ES-I3 (cell line): ENCODE results near the gene TRAPPC3.

Source experiments
- H3K36me3 ChIP-seq: 2 replicates; pipeline ENCODE4 v1.6.1; 2013; ENCODE audit warnings: mild to moderate bottlenecking, low read length, control low read depth, moderate library complexity; ENCODE audit not compliant: insufficient read depth
- H3K4me1 ChIP-seq: 2 replicates; pipeline ENCODE4 v1.6.1; 2013; ENCODE audit warnings: mild to moderate bottlenecking, control low read depth, low read length; ENCODE audit not compliant: insufficient read depth
- H3K9ac ChIP-seq: 2 replicates; pipeline ENCODE4 v1.6.1; 2013; ENCODE audit warnings: low read depth, mild to moderate bottlenecking, low read length, moderate library complexity
- H3K9me3 ChIP-seq: 2 replicates; pipeline ENCODE4 v1.6.1; 2013; ENCODE audit warnings: mild to moderate bottlenecking, low read length, moderate library complexity; ENCODE audit not compliant: control insufficient read depth, insufficient read depth

The TRAPPC3 gene

GRCh38 chr1:36172983-36173382 lies 23.7 kb upstream of the TRAPPC3 start:
- peaks cover 7% of the 10 kb centered on the region for H3K36me3 ChIP-seq
- no peaks in the 10 kb centered on the region for H3K9me3 ChIP-seq
- H3K4me1 ChIP-seq, result peaks cover 28% of the 10 kb centered on the region; the same call in 1 of the 2 replicates
- H3K9ac ChIP-seq, result no peak overlapping the region

- no peaks in the 10 kb centered on the region for H3K9me3 ChIP-seq
- no peak overlapping the region for H3K9ac ChIP-seq
- H3K36me3 ChIP-seq, result peaks cover 5% of the 10 kb centered on the region
- H3K4me1 ChIP-seq, result peaks cover 26% of the 10 kb centered on the region; the same call in 1 of the 2 replicates
Observed at GRCh38 chr1:36172017-36172747, 22.9 kb upstream of the TRAPPC3 start.

- Histone ChIP-seq H3K4me1 (peaks cover 21% of the 10 kb centered on the region; the same call in 1 of the 2 replicates), H3K36me3 (peaks cover 4% of the 10 kb centered on the region), H3K9ac (no peak overlapping the region), H3K9me3 (no peaks in the 10 kb centered on the region)
Observed at GRCh38 chr1:36170643-36171412, 21.5 kb upstream of the TRAPPC3 start.

GRCh38 chr1:36168514-36168913 lies 19.2 kb upstream of the TRAPPC3 start:
- H3K36me3 ChIP-seq, result peaks cover 4% of the 10 kb centered on the region
- no peak overlapping the region for H3K9ac ChIP-seq
- no peaks in the 10 kb centered on the region for H3K9me3 ChIP-seq
- H3K4me1 ChIP-seq, result peaks cover 6% of the 10 kb centered on the region; the same call in 1 of the 2 replicates

- H3K36me3 ChIP-seq, result no peaks in the 10 kb centered on the region; the same call in 1 of the 2 replicates
Observed at GRCh38 chr1:36166938-36167905, 17.9 kb upstream of the TRAPPC3 start.

GRCh38 chr1:36166136-36166535 lies 16.9 kb upstream of the TRAPPC3 start:
- Histone ChIP-seq H3K36me3 (no peaks in the 10 kb centered on the region; the same call in 1 of the 2 replicates), H3K9me3 (no peaks in the 10 kb centered on the region), H3K4me1 (peaks cover 11% of the 10 kb centered on the region), H3K9ac (no peak overlapping the region)

More at GRCh38 chr1:36166938-36167905, 17.9 kb upstream of the TRAPPC3 start:
- Histone ChIP-seq H3K9ac (no peak overlapping the region), H3K9me3 (no peaks in the 10 kb centered on the region), H3K4me1 (no peaks in the 10 kb centered on the region; the same call in 1 of the 2 replicates)

- Histone ChIP-seq H3K9ac (no peak overlapping the region), H3K4me1 (peaks cover 17% of the 10 kb centered on the region), H3K9me3 (no peaks in the 10 kb centered on the region), H3K36me3 (no peaks in the 10 kb centered on the region; the same call in 1 of the 2 replicates)
Observed at GRCh38 chr1:36165145-36165544, 15.9 kb upstream of the TRAPPC3 start.

DNA sequence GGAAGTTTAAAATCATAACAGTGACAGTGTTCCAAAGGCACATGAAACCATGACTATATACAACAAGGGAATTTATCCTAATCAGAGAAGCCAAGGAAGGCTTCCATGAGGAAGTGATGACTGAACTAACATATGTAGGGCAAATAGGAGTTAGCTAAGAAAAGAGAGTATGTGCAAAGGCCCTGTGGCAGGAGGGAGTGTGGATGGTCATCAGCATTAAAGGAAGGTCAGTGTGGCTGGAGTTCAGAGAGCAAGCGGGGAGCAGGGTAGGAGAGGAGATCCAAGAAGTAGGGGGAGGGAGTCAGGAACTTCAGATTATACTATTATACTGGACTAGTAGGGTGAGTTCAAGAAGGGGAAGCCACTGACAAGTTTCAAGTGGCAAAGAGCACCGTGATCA lies 15.1 kb upstream of the TRAPPC3 start:
- H3K36me3 ChIP-seq, result no peaks in the 10 kb centered on the region

DNA sequence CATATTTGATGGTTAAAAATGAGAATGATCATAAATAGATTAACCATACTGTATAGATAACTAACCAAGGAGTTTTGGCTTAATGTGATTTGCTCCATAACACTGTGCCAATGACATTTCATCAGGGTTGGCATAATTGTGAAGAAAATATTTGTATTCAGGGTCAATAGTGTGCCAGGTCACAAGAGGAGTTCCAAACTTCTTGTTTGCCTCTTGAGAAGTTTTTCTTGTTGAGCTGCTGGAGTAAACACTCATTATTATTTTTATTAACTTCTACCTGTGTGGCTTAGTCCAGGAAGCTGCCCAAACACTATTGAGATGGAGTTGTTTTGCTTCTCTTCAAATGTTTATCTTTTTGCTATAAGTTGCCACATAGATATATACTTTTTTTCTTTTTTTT lies 14.1 kb upstream of the TRAPPC3 start:
- H3K36me3 ChIP-seq, result no peaks in the 10 kb centered on the region
- H3K4me1 ChIP-seq, result peaks cover 19% of the 10 kb centered on the region
- no peaks in the 10 kb centered on the region for H3K9me3 ChIP-seq
- no peak overlapping the region for H3K9ac ChIP-seq

More for the DNA sequence above, 15.1 kb upstream of the TRAPPC3 start:
- Histone ChIP-seq H3K9me3 (no peaks in the 10 kb centered on the region), H3K9ac (no peak overlapping the region), H3K4me1 (peaks cover 19% of the 10 kb centered on the region)

DNA sequence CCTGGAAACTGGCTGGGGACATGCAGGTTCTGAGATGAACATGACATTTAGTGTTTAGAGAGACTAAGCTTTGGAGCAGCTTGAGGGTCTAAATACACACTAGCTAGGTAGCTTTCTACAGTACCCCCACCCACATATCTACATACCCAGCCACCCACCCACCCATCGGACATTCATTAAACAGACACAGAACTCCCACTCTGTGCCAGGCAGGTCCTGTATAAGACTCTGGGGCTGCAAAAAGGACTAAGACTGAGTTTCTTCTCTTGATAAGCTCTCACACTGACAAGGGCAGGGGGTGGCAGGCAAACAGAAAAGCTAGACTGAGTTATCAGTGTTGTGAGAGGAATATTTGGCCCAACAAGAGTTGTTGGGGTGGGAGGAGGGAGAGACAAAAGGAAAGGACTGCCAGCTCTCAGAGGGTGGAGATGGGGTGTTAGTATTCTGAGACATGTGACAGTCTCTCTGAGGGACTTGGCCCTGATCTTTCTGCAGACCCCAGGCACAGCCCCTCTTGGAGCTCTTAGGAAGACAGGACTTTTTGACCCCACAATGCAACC lies 13.5 kb upstream of the TRAPPC3 start:
- no peak overlapping the region for H3K9ac ChIP-seq
- no peaks in the 10 kb centered on the region for H3K36me3 ChIP-seq
- H3K4me1 ChIP-seq, result peaks cover 19% of the 10 kb centered on the region

GRCh38 chr1:36161641-36162531 lies 12.6 kb upstream of the TRAPPC3 start:
- Histone ChIP-seq H3K36me3 (no peaks in the 10 kb centered on the region), H3K9ac (peak overlapping the region; percentile 84), H3K9me3 (no peaks in the 10 kb centered on the region), H3K4me1 (peaks cover 19% of the 10 kb centered on the region)

More for the DNA sequence above, 13.5 kb upstream of the TRAPPC3 start:
- no peaks in the 10 kb centered on the region for H3K9me3 ChIP-seq

- H3K4me1 ChIP-seq, result peaks cover 19% of the 10 kb centered on the region
Observed at GRCh38 chr1:36160949-36161485, 11.7 kb upstream of the TRAPPC3 start.

More at GRCh38 chr1:36160949-36161485, 11.7 kb upstream of the TRAPPC3 start:
- Histone ChIP-seq H3K36me3 (no peaks in the 10 kb centered on the region), H3K9ac (peak overlapping the region; percentile 84), H3K9me3 (no peaks in the 10 kb centered on the region)
